GM10847 (cell line): ENCODE results near the gene FOXN3.

Experiments used
- POLR2A ChIP-seq: IDR thresholded peaks from 2 replicates; pipeline ENCODE4 v1.6.1; 2011; ENCODE audit not compliant: insufficient read length; ENCODE audit errors: extremely low read depth

The FOXN3 gene

GRCh38 chr14:89262041-89262440 lies 155.0 kb downstream of the FOXN3 start:
- TF ChIP-seq POLR2A, result no peak

DNA sequence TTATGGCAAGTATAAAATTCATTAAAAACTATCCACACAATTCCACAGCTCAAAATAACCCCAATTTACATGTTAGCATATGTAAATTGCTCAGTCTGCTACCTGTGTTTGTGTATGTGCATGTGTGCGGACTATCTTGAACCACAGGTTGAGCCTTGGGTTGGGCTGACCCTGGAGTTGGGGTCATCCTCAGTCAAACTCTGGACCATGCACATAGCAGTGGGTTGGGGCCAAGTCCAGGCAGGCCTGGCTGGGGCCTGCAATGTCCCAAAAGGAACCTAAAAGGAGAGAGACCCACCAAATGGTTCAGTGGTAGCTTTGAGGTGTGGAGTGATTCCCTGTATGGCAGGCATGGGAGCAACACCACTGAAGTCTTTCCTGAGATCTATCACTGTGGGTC lies 156.1 kb downstream of the FOXN3 start:
- no peak for TF ChIP-seq POLR2A

GRCh38 chr14:89259951-89260609 lies 157.0 kb downstream of the FOXN3 start:
- TF ChIP-seq POLR2A, result no peak

DNA sequence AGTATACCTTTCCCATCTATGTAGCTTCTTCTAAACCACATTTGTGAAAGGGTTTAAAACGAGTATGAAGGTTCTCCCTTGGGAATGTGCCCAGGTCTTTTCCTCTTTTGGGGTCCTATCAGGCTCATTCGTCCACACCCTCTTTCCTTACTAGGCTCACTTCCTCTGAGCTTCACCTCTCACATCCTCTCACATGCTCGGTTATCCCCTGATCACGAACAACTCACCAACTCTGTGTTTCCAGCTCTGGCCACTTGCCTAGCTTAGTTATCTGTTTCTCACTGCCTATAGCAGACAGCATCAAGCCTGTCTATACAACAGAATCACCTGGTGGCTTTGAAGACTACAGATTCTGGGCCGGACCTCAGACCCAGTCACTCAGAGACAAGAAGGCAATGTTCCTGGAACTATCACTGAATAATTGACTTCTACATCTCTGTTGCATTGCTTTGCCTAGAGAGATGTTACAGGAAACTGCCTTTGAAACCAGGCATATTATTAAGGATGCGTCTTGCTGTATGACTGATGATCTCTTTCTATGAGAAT lies 158.2 kb downstream of the FOXN3 start:
- no peak for TF ChIP-seq POLR2A

GRCh38 chr14:89256951-89257350 lies 160.1 kb downstream of the FOXN3 start:
- no peak for TF ChIP-seq POLR2A

DNA sequence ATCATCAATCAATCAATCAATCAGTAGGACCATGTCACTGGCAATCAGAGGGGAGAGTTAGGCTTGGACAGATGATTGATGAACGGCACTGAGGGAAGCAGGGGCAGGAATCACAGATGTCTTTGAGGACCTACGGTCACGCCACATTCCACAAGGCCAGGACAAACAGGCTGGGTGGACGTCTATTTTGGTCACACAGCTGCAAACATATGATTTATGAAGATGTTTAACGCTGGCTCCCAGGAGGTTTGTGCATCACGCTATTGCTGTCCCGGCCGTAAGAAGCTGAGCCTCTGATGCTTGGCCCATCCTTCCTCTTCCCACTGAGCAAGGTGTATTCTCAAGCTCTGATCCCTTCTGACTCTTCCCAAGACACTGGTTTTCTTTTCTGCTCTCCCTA lies 160.8 kb downstream of the FOXN3 start:
- no peak for TF ChIP-seq POLR2A

DNA sequence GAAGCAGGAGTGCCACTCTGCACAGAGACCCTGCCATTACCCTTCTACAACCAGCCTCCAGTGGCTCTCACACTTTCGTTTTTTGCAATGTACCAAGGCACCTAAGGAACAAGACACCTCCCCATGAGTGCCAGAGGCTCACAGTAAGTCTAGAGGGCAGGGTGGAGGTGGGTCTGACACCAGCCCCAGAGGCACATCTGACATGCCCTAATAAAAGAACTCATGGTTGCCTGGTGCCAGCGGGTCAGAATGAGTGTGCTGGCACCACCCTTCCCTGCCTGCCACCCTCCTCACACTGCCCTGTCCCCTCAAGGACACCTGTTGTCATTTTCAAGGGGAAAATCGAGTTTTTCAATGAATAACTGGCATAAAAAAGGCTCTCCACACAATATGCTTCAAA lies 161.2 kb downstream of the FOXN3 start:
- TF ChIP-seq POLR2A, result no peak

GRCh38 chr14:89255012-89255411 lies 162.0 kb downstream of the FOXN3 start:
- TF ChIP-seq POLR2A, result no peak

DNA sequence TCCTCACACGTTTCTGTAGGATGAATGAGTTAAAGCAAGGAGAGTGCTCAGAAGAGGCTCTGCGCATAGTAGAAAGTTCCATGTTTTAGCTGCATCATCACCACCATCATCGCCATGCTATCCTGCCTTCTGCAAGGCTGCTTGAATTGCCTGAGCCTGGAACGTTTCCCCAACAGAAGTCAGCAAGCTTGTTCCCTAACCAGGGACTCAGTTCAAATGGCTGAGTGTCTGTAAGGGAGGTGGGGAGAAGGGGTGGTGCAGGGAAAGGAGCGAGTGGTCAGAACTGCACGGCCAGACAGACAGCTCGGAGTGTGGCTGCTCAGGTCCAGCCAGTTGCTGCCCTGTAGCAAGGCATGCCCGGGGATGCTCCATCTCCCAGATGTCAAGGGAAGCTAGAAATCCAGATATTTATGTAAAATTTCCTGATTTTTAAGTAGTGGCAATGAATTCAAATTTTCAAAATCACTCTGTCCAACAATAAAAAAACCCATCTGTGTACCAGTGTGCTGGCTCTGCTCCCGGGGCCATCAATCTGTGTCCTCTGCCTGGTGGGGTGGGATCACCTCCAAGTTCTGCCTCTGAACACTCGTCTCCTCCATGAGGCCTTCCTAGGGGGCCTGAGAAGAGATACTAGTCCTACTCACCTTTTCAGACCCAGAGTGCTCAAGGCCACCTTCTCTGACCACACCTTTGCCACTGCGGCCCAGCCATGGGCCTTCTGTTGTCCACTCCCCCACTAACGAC lies 162.7 kb downstream of the FOXN3 start:
- TF ChIP-seq POLR2A, result no peak

- no peak for TF ChIP-seq POLR2A
These were observed 164.0 kb downstream of the FOXN3 start for GRCh38 chr14:89252887-89253532.

DNA sequence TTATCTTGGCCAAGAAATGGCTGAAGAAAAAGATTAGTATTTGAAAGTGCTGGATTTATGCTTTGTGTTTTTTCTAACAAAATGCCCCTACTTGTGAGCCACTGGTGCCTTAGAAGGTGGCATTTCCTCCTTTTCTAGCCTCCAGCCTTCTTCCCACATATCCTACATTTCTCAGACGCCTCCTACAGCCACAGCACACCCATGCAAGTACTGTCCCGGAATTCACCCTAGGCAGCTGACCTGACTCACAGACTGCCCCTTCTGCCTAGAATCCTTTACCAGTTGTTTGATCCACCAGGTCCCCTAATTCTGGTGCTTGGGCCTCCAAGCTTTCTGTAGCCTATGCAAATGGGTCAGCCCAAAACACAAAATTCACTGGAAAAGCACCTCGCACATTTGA lies 166.0 kb downstream of the FOXN3 start:
- TF ChIP-seq POLR2A, result no peak

DNA sequence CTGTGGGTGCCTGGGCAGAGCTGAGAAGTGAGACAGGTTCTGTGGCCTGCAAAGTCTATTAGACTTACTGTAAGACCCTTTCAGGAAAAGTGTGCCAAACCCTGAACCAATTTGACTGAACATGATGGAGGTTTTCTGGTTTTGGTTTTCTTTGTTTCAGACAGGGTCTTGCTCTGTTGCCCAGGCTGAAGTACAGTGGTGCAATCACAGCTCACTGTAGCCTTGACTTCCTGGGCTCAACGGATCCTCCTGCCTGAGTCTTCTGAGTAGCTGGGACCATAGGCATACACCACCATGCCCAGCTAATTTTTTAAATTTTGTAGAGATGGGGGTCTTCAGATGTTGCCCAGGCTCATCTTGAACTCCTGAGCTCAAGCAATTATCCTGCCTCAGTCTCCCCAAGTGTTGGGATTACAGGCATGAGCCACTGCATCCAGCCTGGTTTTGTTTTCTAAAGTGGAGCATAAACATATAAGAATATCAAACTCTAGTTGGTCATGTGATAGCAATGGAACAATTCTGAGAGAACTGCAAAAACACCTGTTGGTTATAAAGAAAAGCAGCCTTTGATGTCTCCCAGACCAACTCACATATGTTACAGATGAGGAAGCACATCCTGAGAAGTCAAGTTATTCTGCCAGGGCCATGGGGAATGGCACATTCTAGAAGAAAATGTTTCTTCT lies 166.9 kb downstream of the FOXN3 start:
- no peak for TF ChIP-seq POLR2A

DNA sequence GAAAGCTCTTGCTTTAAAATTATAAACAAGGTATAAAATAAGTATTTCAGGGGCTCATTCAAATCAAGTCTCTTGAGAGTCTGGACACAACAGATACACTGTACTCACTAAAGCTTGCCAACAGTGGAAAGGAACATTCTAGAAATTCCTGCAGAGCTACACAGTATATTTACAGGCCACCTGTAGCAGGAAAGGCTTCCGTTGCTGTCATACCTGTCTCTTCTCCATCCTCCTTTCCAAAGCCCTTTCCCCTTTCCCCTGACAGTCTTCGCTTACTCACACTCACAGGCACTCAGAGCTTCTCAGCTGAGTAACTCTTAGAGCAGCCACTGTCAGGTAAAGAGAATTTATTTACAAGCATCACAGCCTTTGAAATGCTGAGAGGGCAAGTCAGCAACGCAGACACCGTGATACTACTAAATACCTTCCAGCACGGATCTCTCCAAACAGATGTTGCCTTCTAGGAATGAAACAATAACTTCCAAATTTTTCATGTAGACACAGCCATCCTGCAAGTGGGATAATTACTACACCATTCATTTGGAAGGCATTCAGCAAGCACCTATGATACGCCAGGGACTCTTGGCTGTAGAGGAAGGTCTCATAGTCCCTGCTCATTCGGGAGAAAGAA lies 167.9 kb downstream of the FOXN3 start:
- TF ChIP-seq POLR2A, result no peak

DNA sequence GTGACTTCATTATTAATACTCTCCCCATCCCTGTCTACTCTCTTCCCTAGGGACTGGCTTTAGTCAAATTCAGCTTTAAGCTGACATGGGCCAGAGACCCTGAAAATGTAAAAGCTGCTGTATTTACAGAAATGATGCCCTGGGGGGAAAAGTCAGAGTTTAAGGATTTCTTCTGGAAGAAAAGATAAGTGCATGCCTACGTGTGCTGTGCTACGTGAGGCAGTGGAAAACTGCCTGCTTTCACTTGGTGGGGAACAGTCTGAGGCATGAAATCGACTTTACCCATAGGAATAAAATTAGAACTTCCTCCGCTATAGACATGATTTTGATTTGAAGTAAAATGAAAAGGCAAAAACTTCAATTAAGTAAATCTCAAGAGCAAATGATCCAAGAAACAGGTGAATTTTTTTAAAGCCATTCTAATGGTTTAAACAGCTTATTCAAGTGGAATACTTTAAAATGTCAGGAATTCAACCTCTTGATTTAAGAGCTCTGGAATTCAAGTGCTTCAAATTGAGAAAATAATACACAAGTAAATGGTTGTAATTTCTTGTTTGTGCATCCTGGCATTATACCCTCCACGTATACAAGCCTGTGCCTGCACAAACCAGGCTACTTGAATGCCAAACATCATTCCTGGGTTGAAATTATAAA lies 168.5 kb downstream of the FOXN3 start:
- no peak for TF ChIP-seq POLR2A

- TF ChIP-seq POLR2A, result no peak
These were observed 169.4 kb downstream of the FOXN3 start for GRCh38 chr14:89247457-89248122.

GRCh38 chr14:89246290-89246689 lies 170.7 kb downstream of the FOXN3 start:
- TF ChIP-seq POLR2A, result no peak
